ENCODE results near the gene CUBN.
"Not testable (repeated sequence)": the region's sequence is repeated elsewhere in the genome, so short reads cannot be mapped to it uniquely, and the experiment has no call there.

Gene CUBN

DNA sequence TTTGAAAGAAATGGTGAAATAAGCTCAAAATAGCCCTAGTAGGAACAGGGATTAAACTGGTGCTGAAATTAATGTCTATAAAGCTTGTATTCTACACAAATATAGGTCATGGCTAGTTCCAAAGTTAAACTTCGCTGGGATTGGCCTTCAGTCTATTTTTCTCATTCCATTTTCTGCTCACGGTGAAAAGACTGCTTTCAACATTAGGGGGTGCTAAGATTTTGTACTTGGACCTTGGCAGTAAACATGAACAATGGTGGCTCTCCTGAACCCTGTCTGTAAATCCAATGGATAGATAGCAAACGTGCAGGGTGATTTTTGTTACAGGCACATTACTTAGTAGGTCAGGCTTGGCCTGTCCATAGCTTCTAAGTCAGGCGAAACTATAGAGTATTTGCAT is 276.4 kb downstream of the CUBN start:
- DNase-seq: no peak

DNA sequence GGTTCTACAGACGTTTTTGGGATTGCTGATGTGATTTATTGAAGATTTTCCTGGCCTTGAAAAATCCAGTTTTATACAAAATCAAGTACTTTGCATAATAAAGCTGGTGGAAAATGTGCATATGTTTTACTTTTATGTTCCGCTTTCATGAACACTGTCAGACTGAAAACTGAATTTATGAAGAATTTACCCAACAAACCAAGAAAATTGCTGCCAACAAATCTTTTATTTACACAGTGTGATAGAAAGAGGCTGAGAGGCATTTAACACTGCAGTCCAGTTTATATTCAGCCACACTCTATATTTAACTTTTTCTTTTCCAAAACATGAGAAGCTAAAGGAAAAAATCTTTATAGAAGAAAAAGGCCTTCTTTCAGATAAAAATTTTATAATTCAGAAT is 277.0 kb downstream of the CUBN start:
- no peak for DNase-seq

DNA sequence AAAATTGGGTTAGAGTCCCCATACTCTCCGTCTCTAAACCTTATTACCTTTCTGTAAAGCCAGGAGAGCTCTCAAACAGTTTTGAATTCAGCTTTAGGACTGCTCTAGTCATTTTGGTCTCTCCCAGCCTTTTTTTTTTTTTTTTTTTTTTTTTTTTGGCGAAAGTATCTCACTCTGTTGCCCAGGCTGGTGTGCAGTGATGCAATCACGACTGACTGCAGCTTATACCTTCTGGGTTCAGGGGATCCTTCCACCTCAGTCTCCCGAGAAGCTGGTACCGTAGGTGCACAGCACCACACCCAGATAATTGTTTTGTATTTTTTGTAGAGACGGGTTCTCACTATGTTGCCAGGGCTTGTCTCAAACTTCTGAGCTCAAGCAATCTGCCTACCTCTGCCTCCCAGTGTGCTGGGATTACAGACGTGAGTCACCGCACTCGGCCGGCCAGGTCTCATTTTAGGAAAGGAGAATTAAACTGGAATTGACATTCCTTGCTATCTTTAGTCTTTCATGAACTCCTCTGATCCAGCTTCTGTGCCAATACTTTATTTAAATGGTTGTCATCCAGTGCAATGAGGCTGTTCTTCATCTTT is 281.0 kb downstream of the CUBN start:
- DNase-seq: no peak

DNA sequence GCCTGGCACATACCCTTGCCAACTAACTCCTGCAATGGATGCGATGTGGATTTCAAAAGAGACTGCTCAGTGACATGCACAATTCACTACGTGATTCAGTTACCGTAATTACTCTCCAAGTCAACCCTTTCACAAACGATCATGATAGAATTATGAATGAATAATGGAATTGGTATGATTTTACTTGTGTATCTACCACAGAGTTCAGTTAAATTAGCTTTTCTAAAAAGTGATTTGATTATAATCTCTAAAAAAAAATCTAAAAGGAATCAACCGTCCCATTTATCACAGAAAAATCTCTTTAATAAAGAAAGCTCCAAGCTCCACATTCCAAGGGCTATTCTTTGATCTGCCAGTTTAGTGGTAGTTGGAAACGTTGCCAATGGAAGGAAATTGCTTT is 282.0 kb downstream of the CUBN start:
- no peak for DNase-seq

DNA sequence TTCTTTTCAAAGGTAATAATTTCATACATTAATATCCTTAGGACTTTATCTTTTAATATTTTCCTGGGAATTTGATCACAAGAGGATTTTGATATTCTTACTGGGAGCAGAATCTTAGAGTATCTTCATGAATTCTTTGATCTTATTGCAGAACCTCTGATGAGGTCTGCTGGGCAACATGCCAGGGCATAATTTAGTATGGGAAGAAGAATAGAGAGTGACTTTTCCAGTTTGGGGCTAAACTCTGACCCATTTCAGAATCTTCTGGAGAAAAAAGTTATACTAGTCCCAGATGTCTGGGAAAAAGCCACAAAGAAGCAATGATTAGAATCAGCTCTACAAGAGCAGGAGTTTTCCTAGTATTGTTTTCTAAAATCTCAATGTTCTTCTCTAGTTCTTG is 284.4 kb downstream of the CUBN start:
- no peak for DNase-seq

DNA sequence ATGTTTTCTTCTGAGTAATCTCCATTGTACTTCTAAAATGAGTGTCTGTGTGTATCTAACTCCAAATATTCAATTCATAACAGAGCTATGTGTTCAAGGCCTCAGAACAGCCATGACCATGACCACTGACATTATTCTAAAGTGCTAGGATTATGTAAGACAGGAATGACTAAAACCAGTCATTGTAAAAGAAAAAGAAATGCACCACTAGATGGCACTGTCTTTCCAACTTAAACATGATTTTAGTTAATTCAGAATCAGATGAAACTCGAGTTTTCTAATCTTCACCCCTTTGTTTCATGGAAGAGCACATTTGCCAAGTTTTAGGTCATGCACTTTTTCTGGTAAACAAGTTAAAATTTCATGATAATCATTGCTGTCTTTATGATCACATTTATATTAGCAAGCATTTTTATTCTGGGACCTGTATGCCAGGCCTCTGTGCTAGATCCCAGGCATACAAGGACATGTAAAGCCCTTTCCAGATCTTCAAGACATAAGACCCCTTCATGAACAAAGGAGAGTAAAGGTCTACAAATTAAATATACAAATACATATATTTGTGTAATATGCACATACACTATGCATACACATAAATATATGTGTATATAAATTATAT is 286.2 kb downstream of the CUBN start:
- DNase-seq: no peak

DNA sequence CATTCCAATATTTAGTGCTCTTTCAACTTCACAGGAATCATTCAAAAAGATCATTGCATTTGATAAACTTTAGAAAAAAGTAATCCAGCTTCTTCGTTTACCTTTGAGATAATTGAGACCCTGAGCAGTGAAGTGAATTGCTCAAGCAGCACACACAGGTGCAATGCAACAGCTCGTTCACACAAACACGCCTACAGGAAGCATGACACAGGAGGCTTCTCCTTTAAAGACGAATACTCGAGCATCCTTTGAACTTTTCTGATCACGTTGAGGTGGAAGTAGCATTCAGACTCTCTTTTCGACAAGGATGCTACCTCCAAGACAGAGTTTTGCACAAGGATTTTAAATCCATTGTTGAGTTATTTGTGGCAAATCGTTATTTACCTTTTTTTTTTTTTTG is 294.4 kb downstream of the CUBN start:
- no peak for DNase-seq

DNA sequence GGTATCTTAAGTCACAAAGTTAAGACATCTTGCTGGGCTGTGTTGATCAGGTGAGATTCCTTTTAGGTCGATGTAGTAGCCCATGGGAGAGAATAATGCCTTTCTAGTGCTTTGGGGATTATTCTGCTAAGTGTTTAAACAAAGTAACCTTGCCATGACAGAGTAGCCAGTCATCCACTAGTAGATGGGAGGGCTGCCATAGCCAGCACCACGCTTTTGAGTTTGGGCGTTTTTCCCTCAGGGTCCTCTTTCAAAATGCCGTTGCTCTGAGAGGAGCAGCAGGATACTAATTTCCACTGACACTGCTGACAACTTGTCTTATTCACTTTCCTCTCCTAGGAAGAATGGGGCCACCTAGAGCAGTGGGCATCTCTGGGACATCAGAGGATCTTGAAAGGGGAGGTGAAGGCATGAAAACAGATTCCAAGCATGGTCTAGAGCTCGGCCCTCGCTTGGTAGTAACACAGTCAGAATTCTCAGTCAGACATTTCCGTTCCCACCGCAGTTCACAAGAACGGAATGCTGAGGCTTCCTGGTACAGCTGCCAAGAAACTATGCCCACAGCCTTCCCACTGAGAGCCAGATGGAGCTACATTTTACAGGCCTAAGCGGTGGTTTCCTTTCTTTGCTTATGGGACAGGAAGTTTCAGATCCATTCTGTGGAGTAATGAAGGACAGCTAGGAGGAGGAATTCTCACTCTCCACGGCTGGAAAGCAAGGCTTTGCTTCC is 297.1 kb downstream of the CUBN start:
- DNase-seq: no peak

DNA sequence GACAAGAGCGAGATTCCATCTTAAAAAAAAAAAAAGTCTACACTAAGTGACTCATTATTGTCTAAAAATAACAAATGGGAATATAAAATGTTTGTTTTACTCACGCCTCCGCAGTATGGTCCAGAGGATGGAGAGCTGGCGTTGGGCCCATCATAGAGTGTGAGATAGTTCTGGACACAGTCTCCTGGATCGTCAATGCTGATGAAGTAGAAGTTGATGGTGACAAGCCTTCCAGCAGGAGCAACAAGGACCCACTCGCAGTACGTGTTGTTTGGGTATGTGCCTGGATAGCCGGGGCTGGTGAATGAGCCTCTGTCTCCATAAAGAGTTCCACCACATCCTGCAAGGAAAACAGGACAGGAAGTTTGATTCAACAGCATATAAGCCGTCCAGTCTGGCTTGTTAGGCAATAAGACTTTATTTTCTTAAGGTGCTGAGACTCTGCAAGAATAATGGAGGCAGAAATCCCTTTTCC is 300.9 kb downstream of the CUBN start:
- DNase-seq: no peak

DNA sequence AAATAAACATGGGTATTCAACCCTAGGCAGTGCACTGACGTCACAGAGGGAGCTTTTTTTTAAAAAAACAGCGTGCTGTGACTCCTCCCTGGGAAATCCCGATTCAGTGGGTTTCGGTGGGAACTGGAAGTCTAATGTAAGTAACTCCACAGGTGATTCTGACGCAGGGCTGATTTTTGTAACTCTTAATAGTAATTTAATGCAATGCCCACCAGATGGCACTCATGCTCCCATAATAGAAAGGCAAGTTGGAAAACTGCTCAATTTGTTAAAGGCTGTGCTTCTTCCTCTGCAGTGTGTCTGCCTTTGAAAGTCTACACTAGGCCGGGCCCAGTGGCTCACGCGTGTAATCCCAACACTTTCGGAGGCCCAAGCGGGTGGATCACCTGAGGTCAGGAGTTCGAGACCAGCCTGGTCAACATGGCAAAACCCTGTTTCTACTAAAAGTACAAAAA is 301.5 kb downstream of the CUBN start:
- peak; percentile 25 for DNase-seq

DNA sequence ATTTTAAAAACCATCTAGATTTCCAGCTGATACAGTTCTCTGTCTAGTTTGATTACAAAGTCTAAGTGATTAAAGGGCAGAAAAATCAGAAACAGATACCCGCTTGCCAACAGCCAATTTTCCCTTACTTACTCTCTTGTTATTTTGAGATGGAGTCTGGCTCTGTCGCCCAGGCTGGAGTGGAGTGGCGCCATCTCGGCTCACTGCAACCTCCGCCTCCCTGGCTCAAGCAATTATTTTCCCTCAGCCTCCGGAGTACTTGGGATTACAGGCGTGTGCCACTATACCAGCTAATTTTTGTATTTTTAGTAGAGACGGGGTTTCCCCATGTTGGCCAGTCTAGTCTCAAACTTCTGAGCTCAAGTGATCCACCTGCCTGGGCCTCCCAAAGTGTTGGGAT is 302.1 kb downstream of the CUBN start:
- not testable (repeated sequence) for DNase-seq

DNA sequence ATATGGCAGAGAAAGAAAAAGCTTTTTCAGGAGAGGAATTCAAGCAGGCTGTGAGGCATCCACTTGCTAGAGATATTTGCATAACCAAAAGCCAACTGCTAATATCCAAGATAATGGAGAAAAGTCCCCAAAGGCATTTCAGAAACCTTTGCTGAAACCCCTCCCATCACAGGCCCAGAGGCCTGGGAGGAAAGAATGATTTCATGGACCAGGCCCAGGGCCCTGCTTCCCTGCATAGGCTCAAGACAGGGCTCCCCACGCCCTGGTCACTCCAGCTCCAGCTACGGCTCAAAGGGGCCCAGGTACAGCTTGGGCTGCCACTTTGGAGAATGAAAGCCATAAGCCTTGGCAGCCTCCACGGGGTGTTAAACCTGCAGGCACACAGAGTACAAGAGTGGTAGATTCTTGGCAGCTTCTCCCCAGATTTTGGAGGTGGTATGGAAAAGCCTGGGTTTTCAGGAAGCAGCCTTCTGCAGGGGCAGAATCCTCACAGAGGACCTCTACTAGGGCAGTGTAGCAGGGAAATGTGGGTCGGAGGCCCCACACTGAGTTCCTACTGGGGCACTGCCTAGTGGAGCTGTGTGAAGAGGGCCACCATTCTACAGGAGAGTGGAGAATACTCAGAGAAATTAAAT is 306.8 kb downstream of the CUBN start:
- no peak for DNase-seq

DNA sequence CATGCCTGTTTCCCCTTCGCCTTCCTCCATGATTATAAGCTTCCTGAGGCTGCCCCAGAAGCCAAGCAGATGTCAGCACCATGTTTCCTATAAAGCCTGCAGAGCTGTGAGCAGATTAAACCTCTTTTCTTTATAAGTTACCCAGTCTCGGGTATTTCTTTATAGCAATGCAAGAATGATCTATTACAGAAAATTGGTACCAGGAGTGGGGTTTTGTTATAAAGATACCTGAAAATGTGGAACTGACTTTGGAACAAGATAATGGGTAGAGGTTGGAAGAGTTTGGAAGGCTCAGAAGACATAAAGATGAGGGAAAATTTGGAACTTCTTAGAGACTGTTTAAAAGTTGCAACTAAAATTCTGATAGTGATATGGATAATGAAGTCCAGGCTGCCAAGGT is 307.6 kb downstream of the CUBN start:
- no peak for DNase-seq

DNA sequence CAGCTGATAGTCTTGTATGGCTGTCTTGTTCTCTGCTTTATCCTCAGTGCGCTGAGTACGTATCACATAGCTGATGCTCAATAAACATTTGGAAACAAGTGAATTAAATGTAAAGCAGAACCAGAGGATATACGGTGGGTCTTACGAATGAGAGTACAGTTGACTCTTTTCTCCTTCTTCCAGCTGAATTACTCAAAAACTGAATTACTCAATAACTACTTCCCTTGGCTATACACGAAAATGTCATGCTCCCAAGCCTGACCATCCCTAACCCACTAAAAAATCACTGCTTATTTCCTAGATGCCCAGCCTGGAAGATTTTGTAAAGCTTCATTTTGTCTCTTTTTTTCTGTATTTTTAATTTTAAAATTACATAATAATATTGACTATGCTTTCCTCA is 309.2 kb downstream of the CUBN start:
- DNase-seq: no peak

DNA sequence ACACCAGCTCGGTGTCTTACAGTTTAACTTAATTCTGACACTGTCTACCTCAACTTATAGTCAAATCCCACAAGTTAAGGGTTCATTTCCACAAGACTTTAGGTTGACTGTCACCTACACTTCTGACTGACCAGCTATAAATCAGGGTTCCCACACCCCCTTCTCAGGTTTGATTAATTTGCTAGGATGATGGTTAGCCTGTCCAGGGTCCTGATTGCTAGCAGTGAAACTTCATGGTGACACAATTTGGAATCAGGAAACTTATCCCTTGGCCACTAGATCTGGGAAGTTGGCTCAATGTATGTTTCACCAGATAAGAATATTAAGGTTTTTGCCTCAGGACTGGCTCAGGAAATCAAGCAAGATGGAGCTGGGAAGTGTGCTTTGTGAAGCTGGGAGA is 309.6 kb downstream of the CUBN start:
- DNase-seq: no peak

DNA sequence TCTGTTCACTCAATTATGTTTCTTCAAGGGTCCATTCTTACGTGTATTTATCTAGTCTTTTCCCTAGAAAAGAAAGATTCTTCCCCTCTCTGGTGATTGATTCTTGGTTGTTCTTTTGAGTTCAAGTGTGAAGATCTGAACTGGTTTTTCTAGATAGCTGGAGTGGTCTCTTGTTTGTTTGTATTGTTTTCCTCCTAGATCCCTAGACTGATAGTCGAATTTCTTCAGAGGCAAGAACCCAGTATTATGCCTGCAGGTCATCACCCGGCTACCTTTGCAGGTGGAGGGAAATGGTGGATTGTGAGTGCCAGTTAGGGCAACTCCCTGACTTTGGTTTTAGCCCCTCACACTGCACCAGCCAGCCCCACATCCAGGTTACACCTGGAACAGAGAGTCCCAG is 310.2 kb downstream of the CUBN start:
- DNase-seq: no peak

DNA sequence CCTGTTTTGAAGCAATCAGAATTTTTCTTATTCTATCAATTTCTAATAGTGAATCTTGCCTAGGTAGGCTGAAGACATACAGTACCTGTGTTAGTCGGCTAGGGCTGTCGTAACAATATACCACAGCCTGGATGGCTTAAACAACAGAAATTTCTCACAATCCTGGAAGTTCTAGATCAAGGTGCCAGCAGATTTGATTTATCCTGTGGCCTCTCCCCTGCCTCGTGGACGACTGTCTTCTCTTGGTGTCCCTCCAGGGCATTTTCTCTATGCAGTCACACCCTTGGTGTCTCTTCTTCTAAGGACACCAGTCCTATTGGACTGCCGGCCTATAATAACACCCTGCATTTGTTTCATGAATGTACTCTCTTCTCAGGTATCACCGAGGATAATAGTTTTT is 310.6 kb downstream of the CUBN start:
- no peak for DNase-seq

DNA sequence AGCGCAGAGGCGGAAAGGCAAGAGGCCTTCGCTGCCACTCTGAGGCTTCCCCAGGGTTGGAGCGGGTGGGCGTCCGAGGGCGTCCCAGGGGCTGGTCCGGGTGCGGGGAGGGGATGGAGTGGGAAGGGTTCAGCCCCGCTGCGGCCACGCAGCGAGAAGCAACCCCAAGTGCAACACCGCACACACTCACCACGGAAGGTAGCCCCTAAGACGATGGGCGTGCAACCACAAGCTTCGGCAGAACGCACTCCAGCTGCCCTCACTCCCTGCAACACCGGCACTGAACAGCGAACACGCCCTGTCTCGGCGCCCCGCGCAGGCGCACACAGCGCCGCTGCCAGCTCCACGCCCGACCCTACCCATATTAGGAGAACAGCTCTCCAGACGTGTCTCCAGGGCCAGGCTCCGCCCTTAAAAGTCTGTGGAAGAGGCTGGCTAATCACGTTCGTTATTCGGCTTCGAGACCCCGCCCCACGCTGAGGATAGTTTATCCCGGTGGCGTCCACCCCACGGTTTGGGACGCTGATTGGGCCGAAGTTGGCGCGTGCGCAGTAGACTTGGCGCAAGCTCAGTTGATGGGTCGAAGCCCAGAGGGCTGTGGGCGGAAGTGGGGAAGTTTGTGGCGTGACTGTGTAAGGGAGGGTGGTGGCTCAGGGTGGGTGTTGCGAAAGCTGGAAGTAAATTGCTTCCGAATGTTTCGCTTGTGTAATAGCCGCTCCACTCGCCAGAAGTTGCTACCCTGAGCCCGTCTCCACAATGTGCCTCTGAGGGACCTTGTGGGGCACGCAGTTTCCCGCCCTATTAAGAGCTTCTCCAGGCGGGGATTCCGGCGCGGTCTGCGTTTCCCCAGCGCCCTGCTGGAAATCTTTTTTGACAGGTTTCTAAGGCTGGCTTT is 312.2 kb downstream of the CUBN start, which contains the start of gene RSU1:
Gene RSU1, minus strand, starts transcription at position 300 of the 895 bp plus-strand sequence. CDS start 343 bp downstream, outside the sequence.
- peak; percentile 93 for DNase-seq

DNA sequence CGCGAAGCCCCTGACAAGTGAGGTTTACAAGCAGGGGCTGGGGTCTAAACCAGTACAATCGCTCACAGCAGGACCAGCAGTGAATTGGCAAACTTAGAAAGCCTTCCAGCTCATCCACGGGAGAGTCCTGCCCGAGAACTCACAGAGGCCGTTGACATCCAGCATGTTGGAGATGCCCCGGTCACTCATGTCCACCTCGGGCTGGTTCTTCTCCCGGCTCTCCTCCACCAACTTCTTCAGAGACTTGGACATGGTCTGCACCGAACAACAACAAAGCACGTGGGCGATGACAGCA is 312.8 kb downstream of the CUBN start:
- no peak for DNase-seq

DNA sequence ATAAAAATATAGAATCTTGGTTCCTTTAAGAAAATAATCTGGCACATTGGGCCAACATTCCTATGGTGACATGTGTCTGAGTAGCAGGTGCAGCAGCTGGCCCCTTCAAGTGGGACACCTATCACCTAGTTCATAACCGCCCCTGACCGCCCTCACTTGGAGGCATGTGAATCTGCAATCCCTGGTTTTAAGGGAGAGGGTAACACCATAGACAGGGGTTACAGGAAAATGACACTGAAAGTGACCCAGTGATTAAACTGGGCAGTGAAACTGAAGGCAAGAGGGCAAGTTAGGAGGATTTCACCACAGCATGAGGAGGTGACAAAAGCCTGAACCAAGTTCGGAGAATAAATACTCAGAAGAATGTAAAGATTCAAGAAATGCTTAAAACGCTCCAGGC is 313.4 kb downstream of the CUBN start:
- DNase-seq: no peak

DNA sequence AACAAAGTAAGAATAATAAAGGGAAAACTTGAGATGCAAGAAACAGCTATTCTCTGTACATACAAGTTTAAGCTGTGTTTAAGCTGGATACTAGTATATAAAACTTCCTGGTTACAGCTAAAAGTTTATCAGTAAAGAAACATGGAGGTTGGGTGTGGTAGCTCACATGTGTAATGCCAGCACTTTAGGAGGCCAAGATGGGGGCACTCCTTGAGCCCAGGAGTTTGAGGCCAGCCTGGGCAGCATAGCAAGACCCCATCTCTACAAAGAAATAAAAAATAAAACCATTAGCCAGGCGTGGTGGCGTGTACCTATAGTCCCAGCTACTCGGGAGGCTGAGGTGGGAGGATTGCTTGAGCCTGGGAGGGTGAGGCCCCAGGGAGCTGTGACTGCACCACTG is 315.6 kb downstream of the CUBN start:
- DNase-seq: no peak

DNA sequence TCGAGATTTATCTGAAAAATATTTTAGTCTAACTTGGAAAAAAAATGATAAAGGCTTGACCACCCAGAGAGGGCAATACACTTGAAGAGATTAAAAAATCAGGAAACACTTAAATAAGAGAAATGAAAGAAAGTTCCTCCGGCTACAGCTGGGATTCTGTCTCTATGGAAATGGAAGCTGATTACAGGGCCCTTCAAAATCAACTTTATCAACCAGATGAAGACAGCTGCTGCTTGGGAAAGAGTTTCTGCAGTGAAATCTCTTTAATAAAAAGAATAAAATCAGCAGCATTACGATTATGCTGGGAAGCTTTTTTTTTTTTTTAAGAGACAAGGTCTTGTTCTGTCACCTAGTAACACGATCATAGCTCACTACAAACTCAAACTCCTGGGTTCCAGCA is 316.9 kb downstream of the CUBN start:
- DNase-seq: no peak

DNA sequence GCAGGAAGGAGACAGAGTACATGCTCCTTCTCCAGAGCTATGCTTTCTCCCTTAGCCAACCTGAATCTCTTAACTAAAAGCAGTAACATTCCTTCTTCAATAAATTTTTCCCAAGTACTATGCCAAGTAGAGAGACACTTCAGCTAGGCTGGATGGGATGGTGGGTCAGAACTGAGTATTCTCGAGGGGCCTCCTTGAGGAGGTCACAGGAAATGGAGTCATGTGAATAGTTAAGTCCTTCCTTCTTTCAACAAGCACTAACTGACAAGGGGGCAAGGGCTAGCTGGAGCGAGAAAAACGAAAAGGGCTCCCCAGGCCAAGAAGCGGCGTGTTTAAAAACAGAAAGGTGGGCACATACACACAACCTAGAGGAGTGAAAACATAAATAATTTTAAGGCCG is 317.8 kb downstream of the CUBN start:
- DNase-seq: no peak

Measured in NCI-H2171 (cell line).